ENCODE results near the gene PRPF18.

The PRPF18 gene

DNA sequence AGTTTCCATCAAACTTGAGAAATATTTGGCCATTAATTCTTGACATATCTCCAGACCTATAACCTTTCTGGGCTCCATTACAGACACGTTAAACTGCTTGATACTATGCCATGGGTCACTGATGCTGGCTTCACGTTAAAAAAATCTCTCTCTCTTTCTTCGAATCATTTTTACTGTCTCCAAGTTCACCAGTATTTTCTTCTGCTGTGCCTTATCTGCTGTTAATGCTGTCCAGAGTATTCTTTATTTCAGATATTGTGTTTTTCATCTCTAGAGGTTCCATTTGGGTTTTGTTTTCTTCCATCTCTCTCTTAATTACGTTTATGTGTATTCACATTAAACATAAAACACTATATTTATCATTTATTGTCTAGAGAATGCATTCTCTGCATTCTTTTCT is 12.8 kb upstream of the PRPF18 start:
- TF ChIP-seq ZFP3 (CRISPR knock-in tag; IDR thresholded peaks at IDR 0.05) (no peak), TCF4 (CRISPR knock-in tag; IDR thresholded peaks at IDR 0.05; ENCODE audit: borderline replicate concordance) (no peak), OSR1 (CRISPR knock-in tag; IDR thresholded peaks at IDR 0.05) (no peak), ZC3H10 (CRISPR knock-in tag; IDR thresholded peaks at IDR 0.05) (no peak), ZNF8 (CRISPR knock-in tag; IDR thresholded peaks at IDR 0.05) (no peak), ESRRG (CRISPR knock-in tag; IDR thresholded peaks at IDR 0.05) (no peak), ZNF565 (CRISPR knock-in tag; conservative IDR thresholded peaks at IDR 0.05; ENCODE audit: low read depth) (no peak), ARNTL (CRISPR knock-in tag; IDR thresholded peaks at IDR 0.05; ENCODE audit: borderline replicate concordance, low read depth) (no peak), PPARA (CRISPR knock-in tag; IDR thresholded peaks at IDR 0.05; ENCODE audit: borderline replicate concordance) (no peak), TOX (CRISPR knock-in tag; IDR thresholded peaks at IDR 0.05; ENCODE audit: borderline replicate concordance) (no peak), BACH2 (CRISPR knock-in tag; IDR thresholded peaks at IDR 0.05; ENCODE audit: borderline replicate concordance) (no peak), GLIS3 (CRISPR knock-in tag; IDR thresholded peaks at IDR 0.05) (no peak), SNAI2 (CRISPR knock-in tag; IDR thresholded peaks at IDR 0.05) (no peak), ZNF70 (CRISPR knock-in tag; IDR thresholded peaks at IDR 0.05) (no peak), RARB (CRISPR knock-in tag; IDR thresholded peaks at IDR 0.05) (no peak)
- TF ChIP-seq, protein P1, sequence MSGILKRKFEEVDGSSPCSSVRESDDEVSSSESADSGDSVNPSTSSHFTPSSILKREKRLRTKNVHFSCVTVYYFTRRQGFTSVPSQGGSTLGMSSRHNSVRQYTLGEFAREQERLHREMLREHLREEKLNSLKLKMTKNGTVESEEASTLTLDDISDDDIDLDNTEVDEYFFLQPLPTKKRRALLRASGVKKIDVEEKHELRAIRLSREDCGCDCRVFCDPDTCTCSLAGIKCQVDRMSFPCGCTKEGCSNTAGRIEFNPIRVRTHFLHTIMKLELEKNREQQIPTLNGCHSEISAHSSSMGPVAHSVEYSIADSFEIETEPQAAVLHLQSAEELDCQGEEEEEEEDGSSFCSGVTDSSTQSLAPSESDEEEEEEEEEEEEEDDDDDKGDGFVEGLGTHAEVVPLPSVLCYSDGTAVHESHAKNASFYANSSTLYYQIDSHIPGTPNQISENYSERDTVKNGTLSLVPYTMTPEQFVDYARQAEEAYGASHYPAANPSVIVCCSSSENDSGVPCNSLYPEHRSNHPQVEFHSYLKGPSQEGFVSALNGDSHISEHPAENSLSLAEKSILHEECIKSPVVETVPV (CRISPR knock-in tag; IDR thresholded peaks at IDR 0.05): no peak
- TF ChIP-seq, protein P2, sequence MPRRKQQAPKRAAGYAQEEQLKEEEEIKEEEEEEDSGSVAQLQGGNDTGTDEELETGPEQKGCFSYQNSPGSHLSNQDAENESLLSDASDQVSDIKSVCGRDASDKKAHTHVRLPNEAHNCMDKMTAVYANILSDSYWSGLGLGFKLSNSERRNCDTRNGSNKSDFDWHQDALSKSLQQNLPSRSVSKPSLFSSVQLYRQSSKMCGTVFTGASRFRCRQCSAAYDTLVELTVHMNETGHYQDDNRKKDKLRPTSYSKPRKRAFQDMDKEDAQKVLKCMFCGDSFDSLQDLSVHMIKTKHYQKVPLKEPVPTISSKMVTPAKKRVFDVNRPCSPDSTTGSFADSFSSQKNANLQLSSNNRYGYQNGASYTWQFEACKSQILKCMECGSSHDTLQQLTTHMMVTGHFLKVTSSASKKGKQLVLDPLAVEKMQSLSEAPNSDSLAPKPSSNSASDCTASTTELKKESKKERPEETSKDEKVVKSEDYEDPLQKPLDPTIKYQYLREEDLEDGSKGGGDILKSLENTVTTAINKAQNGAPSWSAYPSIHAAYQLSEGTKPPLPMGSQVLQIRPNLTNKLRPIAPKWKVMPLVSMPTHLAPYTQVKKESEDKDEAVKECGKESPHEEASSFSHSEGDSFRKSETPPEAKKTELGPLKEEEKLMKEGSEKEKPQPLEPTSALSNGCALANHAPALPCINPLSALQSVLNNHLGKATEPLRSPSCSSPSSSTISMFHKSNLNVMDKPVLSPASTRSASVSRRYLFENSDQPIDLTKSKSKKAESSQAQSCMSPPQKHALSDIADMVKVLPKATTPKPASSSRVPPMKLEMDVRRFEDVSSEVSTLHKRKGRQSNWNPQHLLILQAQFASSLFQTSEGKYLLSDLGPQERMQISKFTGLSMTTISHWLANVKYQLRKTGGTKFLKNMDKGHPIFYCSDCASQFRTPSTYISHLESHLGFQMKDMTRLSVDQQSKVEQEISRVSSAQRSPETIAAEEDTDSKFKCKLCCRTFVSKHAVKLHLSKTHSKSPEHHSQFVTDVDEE (CRISPR knock-in tag; IDR thresholded peaks at IDR 0.05): no peak
- TF ChIP-seq, protein P3, sequence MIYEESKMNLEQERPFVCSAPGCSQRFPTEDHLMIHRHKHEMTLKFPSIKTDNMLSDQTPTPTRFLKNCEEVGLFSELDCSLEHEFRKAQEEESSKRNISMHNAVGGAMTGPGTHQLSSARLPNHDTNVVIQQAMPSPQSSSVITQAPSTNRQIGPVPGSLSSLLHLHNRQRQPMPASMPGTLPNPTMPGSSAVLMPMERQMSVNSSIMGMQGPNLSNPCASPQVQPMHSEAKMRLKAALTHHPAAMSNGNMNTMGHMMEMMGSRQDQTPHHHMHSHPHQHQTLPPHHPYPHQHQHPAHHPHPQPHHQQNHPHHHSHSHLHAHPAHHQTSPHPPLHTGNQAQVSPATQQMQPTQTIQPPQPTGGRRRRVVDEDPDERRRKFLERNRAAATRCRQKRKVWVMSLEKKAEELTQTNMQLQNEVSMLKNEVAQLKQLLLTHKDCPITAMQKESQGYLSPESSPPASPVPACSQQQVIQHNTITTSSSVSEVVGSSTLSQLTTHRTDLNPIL (CRISPR knock-in tag; IDR thresholded peaks at IDR 0.05; ENCODE audit: low read depth): no peak
- TF ChIP-seq, protein P4, sequence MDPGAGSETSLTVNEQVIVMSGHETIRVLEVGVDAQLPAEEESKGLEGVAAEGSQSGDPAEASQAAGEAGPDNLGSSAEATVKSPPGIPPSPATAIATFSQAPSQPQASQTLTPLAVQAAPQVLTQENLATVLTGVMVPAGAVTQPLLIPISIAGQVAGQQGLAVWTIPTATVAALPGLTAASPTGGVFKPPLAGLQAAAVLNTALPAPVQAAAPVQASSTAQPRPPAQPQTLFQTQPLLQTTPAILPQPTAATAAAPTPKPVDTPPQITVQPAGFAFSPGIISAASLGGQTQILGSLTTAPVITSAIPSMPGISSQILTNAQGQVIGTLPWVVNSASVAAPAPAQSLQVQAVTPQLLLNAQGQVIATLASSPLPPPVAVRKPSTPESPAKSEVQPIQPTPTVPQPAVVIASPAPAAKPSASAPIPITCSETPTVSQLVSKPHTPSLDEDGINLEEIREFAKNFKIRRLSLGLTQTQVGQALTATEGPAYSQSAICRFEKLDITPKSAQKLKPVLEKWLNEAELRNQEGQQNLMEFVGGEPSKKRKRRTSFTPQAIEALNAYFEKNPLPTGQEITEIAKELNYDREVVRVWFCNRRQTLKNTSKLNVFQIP (CRISPR knock-in tag; IDR thresholded peaks at IDR 0.05; ENCODE audit: borderline replicate concordance, low read depth): no peak
- no peak for ATAC-seq

DNA sequence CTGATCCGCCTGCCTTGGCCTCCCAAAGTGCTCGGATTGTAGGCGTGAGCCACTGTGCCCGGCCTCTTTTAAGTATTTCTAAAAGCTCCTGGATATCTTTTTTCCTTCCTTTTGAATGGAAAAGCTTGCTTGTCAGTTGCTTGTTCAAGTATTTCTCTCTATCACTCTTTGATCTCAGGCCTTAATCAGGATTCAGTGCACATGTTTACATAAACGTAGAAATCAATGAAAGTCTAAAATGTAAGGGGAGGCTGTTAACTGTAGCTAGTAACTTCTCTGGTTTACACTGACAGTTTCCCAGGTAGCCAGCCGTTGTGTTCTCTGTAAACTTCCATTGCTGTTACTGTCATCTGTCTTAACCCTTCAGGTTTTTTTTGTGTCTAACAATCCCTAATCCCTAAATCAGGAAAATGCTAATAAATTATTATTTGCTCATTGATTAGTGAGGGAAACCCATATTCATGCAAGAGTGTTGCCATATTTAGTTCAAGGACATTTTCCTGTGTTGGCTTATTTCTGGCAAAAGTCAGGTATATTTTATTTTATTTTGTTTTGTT is 1.5 kb upstream of the PRPF18 start:
- TF ChIP-seq ZFP3 (CRISPR knock-in tag; IDR thresholded peaks at IDR 0.05) (no peak), ZFP30 (CRISPR knock-in tag; IDR thresholded peaks at IDR 0.05) (no peak)
- no peak for ATAC-seq

DNA sequence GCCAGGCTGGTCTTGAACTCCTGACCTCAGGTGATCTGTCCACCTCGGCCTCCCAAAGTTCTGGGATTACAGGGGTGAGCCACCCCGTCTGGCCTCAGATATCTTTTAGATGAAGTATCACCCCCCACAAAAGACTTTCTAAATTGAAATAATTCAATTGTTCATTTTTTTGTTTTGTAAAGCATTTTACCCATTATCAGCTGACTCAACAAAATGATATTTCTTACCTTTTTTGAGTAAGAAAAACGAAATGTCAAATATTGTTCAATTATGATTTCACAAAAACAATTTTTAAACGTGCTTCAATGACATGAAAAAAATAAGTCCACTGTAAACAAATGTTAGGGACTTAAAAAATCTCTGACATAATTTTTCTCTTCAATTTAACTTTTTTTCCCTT is 822 bp upstream of the PRPF18 start:
- TF ChIP-seq ZNF8 (CRISPR knock-in tag; IDR thresholded peaks at IDR 0.05): no peak
- TF ChIP-seq, protein P4 (CRISPR knock-in tag; IDR thresholded peaks at IDR 0.05; ENCODE audit: borderline replicate concordance, low read depth): no peak
- TF ChIP-seq ZNF565 (CRISPR knock-in tag; conservative IDR thresholded peaks at IDR 0.05; ENCODE audit: low read depth): no peak
- TF ChIP-seq, protein P5, sequence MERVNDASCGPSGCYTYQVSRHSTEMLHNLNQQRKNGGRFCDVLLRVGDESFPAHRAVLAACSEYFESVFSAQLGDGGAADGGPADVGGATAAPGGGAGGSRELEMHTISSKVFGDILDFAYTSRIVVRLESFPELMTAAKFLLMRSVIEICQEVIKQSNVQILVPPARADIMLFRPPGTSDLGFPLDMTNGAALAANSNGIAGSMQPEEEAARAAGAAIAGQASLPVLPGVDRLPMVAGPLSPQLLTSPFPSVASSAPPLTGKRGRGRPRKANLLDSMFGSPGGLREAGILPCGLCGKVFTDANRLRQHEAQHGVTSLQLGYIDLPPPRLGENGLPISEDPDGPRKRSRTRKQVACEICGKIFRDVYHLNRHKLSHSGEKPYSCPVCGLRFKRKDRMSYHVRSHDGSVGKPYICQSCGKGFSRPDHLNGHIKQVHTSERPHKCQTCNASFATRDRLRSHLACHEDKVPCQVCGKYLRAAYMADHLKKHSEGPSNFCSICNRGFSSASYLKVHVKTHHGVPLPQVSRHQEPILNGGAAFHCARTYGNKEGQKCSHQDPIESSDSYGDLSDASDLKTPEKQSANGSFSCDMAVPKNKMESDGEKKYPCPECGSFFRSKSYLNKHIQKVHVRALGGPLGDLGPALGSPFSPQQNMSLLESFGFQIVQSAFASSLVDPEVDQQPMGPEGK (CRISPR knock-in tag; IDR thresholded peaks at IDR 0.05; ENCODE audit: borderline replicate concordance): no peak
- no peak for TF ChIP-seq CSDC2 (CRISPR knock-in tag; IDR thresholded peaks at IDR 0.05)
- TF ChIP-seq, protein P3 (CRISPR knock-in tag; IDR thresholded peaks at IDR 0.05; ENCODE audit: low read depth): no peak
- no peak for TF ChIP-seq TOX (CRISPR knock-in tag; IDR thresholded peaks at IDR 0.05; ENCODE audit: borderline replicate concordance)
- TF ChIP-seq ISL1 (CRISPR knock-in tag; IDR thresholded peaks at IDR 0.05): no peak
- no peak for TF ChIP-seq OSR1 (CRISPR knock-in tag; IDR thresholded peaks at IDR 0.05)
- no peak for TF ChIP-seq GLIS3 (CRISPR knock-in tag; IDR thresholded peaks at IDR 0.05)
- no peak for TF ChIP-seq PPARA (CRISPR knock-in tag; IDR thresholded peaks at IDR 0.05; ENCODE audit: borderline replicate concordance)
- no peak for TF ChIP-seq SNAI2 (CRISPR knock-in tag; IDR thresholded peaks at IDR 0.05)

More for the DNA sequence above, 822 bp upstream of the PRPF18 start:
- no peak for ATAC-seq

Data from SK-N-SH treated with all-trans-retinoic acid at 6 μM for 48 hours (cell line).